Activated CD4-positive, alpha-beta T cell treated with anti-CD3 and anti-CD28 coated beads, Interleukin-2, amount 50 U/mL, for 24 hours (primary cell): ENCODE data around the gene GOLPH3.
"Not testable (repeated sequence)": the region's sequence is repeated elsewhere in the genome, so short reads cannot be mapped to it uniquely, and the experiment has no call there.

Source experiments
- DNase-seq, 2 donors: peaks; one replicate each; pipeline ENCODE4 v3.0.0-alpha.2; 2020; ENCODE audit warnings: low read depth in 1 of 2, low spot score in 1 of 2

The GOLPH3 gene

DNA sequence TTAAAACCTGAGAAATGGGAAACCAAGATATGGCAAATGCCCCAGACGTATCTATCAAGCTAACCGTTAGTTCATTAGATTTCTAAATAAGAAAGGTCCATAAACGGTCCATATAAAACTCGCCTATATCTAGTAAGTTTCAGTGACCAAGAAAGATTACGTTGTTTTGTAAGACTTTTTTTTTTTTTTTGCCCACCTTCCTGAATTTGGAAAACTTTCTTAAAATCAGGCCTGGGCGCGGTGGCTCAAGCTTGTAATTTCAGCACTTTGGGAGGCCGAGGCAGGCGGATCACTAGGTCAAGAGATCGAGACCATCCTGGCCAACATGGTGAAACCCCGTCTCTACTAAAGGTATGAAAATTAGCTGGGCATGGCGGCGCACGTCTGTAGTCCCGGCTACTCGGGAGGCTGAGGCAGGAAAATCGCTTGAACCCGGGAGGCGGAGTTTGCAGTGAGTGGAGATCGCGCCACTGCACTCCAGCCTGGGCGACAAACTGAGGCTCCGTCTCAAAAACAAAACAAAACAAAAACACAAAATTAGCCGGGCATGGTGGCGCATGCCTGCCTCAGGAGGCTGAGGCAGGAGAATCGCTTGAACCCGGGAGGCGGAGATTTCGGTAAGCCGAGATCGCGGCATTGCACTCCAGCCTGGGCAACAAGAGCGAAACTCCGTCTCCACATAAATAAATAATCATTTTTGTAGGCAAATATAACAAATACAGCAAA is 1.8 kb downstream of the GOLPH3 start:
- not testable (repeated sequence) for DNase-seq

DNA sequence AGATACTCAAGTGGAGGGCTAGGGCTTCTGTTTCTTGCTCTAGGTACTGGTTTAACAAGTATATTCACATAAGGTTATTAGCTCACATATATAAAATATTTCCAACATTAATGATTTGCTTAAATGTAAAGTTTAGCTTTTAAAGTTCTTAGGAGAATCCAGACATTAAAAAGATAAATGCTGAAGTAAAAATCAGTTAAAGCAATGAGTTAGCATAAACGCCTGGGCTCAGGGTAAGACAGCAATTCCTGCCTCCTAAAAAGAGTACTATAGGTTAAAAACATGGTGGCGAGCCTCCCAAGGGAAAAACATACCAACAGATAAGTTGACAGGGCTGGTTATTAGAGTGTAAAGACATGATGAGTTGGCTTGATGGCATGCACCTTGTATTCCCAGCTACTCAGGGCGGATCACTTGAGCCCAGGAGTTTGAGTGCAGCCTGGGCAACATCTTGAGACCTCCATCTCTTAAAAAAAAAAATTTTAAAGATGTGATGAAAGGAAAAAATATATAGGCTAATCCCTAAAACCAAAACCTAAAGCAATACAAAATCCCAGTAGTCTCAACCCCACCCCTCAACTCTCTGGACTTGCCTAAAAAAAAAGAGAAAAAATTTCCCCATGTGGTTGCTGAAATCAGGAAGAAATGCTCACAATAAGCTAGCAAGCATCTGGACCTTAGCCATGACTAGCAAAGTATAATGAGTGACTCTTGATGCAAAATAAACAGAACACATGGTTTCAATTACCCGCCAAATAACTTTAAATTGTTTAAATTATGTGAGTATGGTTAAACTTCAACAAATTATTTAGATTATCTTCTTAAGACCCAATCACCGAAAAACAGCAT is 3.6 kb downstream of the GOLPH3 start:
- no peak for DNase-seq

DNA sequence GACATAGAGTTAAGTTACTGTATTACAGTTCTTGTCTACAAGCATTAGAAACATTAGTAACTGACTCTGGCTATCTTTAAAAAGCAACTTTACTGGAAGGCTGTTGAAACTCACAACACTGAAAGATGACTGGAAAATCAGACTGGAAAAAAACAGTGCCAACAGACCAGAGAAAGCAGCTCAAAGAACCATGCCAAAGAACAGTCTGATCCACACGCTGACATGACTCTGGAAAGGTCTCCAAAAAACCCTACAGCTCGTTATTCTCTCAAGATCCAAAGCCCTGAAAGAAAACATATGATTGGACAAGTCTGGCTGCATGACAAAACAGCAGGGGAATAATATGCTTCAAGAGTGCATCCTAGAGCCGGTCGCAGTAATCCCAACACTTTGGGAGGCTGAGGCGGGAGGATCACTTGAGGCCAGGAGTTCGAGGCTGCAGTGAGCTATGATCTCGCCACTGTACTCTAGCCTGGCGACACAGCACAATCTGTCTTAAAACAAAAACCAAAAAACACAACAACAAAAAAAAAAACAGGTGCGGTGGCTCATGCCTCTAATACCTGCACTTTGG is 5.6 kb downstream of the GOLPH3 start:
- DNase-seq = no peak

GRCh38 chr5:32165597-32165996 is 8.5 kb downstream of the GOLPH3 start:
- no peak for DNase-seq

GRCh38 chr5:32163785-32164184 is 10.3 kb downstream of the GOLPH3 start:
- no peak for DNase-seq

DNA sequence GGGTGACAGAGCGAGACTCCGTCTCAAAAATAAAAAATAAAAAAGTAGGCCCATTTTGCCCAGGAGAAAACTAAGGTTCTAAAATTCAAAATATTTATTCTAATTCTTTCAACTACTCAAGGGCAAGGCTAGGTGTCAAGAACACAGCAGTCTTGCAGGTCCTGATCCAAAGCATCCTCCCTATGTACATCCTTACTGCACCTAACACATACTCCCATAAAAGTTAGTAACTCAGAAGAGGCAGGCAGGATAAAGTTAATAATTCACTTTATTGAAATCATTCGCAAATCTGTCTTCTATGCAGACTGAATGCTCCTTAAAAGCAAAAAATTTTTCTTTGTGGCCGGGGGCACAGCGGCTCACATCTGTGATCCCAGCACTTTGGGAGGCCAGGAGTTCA is 11.1 kb downstream of the GOLPH3 start:
- no peak for DNase-seq

GRCh38 chr5:32160228-32160627 is 13.9 kb downstream of the GOLPH3 start:
- no peak for DNase-seq

DNA sequence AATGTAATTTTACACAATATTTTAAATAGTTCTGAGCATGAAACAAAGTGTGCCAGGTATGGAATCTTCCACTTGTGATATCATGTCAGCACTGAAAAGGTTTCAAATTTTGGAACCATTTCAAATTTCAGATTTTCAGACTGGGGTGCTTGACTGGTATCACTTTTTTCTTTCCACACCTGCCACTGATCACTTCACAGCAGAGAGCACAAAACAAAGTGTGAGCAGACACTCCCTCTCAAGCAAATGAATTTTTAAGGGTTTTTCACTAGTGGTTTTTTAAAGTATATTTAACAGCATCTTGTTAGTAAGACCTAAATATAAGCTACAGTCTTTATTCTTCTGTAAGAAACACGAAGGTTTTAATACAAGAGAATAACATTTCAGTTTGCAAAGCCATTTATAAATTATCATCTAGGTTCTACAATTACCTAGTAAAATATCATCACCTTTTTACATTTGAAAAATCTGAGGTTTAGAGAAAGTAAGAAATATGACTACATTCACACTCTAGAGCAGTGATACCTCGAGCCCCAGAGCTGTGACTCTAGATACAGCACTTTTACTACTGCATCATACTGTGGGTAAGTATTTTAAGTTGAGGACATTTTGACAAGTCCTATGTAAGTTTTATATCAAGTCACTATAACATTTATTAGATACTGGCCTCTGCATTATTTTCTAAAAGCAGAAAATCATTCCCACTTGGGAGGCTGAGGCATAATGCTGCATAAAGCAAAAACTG is 14.6 kb downstream of the GOLPH3 start:
- DNase-seq = no peak

DNA sequence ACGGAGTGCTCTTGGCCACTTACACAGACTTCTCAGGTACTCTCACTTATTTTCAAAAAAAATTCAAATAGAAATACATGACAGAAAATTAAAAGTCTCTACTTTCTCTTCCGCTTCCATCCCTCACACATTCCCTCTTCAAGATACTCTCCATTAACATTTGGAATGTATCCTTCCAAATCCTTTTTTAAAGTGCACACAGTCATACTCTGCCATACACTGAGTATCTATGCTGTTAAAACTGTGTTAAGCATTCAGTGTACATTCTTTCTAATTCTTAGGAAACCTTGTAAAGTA is 15.5 kb downstream of the GOLPH3 start:
- no peak for DNase-seq

DNA sequence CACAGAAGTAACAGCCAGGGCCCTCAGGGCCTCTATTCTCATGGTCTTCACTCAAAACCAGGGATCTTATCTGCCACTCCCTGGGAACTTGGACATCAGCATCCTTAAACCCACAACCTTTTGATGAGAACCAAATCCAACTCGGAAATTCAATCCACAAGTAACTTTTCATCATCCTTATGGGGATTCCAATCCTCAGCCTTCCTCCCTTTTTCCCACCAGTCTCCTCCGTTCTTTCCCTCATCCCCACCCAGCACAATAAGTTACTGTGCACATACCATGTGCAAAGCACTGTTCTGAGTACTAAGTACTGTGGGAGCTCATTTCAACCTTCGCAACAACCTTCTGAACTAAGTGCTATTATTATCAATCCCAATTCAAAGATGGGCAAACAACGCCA is 17.0 kb downstream of the GOLPH3 start:
- no peak for DNase-seq

DNA sequence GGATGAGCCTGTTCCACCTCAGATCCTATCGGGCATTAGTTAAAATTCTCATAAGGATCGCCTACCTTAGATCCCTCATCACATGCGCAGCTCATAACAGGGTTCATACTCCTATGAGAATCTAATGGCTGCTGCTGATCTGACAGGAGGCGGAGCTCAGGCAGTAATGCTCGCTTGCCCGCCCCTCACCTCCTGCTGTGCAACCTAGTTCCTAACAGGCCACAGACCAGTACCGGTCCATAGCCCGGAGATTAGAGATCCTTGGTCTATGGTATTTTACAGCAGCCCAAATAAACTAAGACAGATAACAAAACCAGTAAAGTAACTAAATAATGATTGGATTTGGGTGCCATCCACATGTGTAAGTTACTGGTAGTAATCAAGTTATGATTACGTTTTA is 17.5 kb downstream of the GOLPH3 start:
- DNase-seq = no peak

DNA sequence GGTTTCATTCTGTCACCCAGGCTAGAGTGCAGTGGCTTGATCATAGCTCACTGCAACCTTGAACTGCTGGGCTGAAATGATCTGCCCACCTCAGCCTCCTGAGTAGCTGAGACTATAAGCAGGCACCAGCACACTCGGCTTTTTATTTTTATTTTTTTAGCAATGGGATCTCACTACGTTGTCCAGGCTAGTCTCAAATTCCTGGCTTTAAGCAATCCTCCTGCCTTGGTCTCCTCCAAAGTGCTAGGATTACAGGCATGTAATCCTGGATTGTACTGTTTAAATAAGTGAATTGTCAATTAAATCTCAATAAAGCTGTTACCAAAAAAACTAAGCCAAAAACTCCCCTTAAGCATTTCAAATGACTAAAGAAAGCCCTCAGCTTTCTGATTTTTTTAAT is 18.9 kb downstream of the GOLPH3 start:
- DNase-seq = no peak

- no peak for DNase-seq
Observed at GRCh38 chr5:32153723-32154122, 20.4 kb downstream of the GOLPH3 start.

DNA sequence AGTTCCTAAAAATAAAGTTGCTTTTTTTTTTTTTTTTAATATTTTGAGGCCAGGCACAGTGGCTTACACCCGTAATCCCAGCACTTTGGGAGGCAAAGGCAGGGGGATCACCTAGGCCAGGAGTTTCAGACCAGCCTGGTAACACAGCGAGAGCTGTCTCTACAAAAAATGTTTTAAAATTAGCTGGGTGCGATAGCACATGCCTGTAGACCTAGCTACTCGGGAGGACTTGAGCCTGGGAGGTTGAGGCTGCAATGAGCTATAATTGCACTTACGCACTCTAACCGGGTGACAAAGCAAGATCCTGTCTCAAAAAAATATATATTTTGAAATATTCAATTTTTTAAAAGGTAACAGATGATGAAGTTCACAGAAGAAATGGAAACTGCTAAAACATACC is 22.9 kb downstream of the GOLPH3 start:
- no peak for DNase-seq

DNA sequence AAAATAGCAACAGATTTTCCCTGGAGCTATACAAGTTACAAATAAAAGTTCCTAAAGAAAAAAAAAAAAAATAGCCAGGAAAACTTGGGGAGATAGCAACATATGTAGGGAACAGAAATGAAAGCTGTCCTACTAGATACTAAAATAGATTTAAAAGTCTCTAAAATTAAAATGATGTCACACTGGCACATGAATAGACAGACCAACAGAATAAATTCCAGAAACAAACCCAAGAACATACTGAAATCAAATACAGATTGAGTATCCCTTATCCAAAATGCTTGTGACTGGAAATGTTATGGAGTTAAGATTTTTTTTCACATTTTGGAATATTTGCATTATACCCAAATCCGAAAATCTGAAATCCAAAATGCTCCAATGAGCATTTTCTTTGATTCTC is 23.8 kb downstream of the GOLPH3 start:
- no peak for DNase-seq

GRCh38 chr5:32147959-32148358 is 26.2 kb downstream of the GOLPH3 start:
- no peak for DNase-seq

- no peak for DNase-seq
Observed at GRCh38 chr5:32147236-32147635, 26.9 kb downstream of the GOLPH3 start.

- DNase-seq = no peak
Observed at GRCh38 chr5:32145378-32145777, 28.7 kb downstream of the GOLPH3 start.

- no peak for DNase-seq
Observed at GRCh38 chr5:32144378-32145207, 29.5 kb downstream of the GOLPH3 start.

DNA sequence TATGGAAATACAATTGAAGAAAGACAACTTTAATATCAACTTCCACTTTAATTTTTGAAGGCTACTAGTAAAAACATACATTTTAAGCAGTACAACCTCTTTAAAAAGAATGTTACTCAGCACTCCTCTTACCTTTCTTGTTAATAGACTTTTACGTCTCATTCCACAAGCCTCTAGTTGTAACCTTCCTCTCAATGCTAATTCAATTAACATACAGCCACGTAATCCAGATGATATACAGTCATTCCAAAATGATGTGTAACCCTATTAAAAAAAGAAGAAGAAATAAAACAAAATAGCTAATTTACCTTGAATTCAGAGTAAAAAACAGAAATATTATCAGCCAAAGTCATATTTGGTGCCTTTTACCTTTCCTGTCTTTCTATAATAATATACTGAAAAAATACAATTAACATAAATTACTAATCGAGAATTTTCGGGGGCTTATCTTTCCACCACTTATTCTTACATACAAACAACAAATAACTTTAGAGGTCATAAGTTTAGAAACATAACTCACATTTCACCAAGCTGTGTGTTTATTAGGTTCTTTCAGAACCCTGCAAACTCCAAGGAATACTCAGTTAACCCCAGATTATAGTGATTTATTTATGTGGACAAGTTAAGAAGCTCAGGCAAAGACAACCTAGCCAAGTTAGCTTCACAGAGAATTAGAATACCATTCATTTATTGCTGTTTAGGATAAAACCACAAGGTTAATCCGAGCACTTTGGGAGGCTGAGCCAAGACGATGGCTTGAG is 30.3 kb downstream of the GOLPH3 start:
- DNase-seq = no peak
